Spleen (tissue), 7 donors: ENCODE data around the gene VMP1.

ENCODE experiments used
- POLR2A ChIP-seq, 3 donors: fragments of 450-650 bp; IDR thresholded peaks; one replicate each; pipeline ENCODE4 v1.5.1; 2017; ENCODE audit warnings: antibody characterized with exemption in 3 of 3, mild to moderate bottlenecking in 1 of 3
- POLR2AphosphoS5 ChIP-seq, 3 donors: sonication (generic); formaldehyde crosslinking; IDR thresholded peaks; one replicate each; pipeline ENCODE4 v1.5.1; 2017; ENCODE audit warnings: antibody characterized with exemption in 3 of 3
- TF ChIP-seq, protein P1 (sequence below), 11 experiments: fragments of 200-600 bp in 7 of 11; fragments of 450-650 bp in 4 of 11; sonication (generic) in 4 of 11; IDR thresholded peaks in 8 of 11; conservative IDR thresholded peaks in 3 of 11; 1 replicate in 7 of 11; 2 replicates in 4 of 11; pipeline versions ENCODE4 v1.4.0 to v1.8.0; 2016 to 2021; ENCODE audit warnings: antibody characterized with exemption in 11 of 11, inconsistent platforms in 4 of 11, mild to moderate bottlenecking in 1 of 11
- donor health status: DM: no; HTN: no; CAD: no; lungs with moderate emphysema.
- donor health status: DM: no; HTN: no; CAD: no.
- donor health status: DM: no; HTN: no; CAD: no.

DNA sequence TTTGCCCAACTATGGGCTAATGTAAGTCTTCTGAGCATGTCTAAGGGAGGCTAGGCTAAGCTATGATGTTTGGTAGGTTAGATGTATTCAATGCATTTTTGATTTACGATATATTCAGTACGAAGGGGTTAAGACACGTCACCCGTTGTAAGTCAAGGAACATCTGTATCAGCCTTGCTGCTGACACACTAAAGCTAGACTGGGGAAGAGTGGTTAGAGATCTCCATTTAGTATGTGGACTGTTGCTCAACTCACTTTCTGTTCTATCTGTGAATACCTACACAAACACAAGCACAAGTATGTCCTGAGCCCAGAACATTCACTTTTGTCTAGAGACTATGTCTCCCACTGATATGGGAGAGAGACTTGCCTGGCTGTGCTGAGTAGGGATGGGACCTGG is 71.5 kb downstream of the VMP1 start:
- TF ChIP-seq POLR2A (IDR thresholded peaks at IDR 0.05) (no peak), POLR2AphosphoS5 (IDR thresholded peaks at IDR 0.05) (no peak)
- TF ChIP-seq, protein P1, sequence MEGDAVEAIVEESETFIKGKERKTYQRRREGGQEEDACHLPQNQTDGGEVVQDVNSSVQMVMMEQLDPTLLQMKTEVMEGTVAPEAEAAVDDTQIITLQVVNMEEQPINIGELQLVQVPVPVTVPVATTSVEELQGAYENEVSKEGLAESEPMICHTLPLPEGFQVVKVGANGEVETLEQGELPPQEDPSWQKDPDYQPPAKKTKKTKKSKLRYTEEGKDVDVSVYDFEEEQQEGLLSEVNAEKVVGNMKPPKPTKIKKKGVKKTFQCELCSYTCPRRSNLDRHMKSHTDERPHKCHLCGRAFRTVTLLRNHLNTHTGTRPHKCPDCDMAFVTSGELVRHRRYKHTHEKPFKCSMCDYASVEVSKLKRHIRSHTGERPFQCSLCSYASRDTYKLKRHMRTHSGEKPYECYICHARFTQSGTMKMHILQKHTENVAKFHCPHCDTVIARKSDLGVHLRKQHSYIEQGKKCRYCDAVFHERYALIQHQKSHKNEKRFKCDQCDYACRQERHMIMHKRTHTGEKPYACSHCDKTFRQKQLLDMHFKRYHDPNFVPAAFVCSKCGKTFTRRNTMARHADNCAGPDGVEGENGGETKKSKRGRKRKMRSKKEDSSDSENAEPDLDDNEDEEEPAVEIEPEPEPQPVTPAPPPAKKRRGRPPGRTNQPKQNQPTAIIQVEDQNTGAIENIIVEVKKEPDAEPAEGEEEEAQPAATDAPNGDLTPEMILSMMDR (IDR thresholded peaks at IDR 0.05 in 8 of 11, conservative IDR thresholded peaks at IDR 0.05 in 3 of 11): no peak
